Neural cell (in vitro differentiated cells): ENCODE data around the gene SGSM1. TPM values are rescaled to one million over a fixed set of nuclear protein-coding genes. Genes with fewer than 3 reads are reported as not detected.
"Not testable (repeated sequence)": the region's sequence is repeated elsewhere in the genome, so short reads cannot be mapped to it uniquely, and the experiment has no call there.

Experiments
- H2AFZ ChIP-seq: fragments of 200-600, 300-800 bp; sonication (generic), shearing (Covaris generic); 2 replicates; pipeline ENCODE4 v1.6.0; 2014; ENCODE audit warnings: low read depth, mild to moderate bottlenecking, antibody characterized with exemption, low read length, moderate library complexity
- H3F3A ChIP-seq: fragments of 200-600 bp; shearing (Covaris generic); 2 replicates; pipeline ENCODE4 v1.6.1; 2016; ENCODE audit warnings: mild to moderate bottlenecking, moderate library complexity, mixed read lengths, antibody characterized with exemption, low read length; ENCODE audit not compliant: insufficient read depth, poor library complexity, severe bottlenecking
- H3K27ac ChIP-seq: fragments of 200-600, 300-800 bp; sonication (generic), shearing (Covaris generic); 2 replicates; pipeline ENCODE4 v1.5.1; 2014; ENCODE audit warnings: mild to moderate bottlenecking, low read length, moderate library complexity
- H3K27me3 ChIP-seq: fragments of 300-800, 200-600 bp; sonication (generic), shearing (Covaris generic); 2 replicates; pipeline ENCODE4 v1.6.0; 2014; ENCODE audit warnings: mild to moderate bottlenecking, low read depth, low read length, moderate library complexity; ENCODE audit not compliant: insufficient read depth
- H3K36me3 ChIP-seq: fragments of 300-800, 200-600 bp; sonication (generic), shearing (Covaris generic); 2 replicates; pipeline ENCODE4 v1.5.1; 2014; ENCODE audit warnings: mild to moderate bottlenecking, antibody characterized with exemption, low read length, moderate library complexity; ENCODE audit not compliant: insufficient read depth
- H3K4me2 ChIP-seq: fragments of 300-800, 200-600 bp; sonication (generic), shearing (Covaris generic); 2 replicates; pipeline ENCODE4 v1.6.0; 2014; ENCODE audit warnings: mild to moderate bottlenecking, low read length
- H3K4me3 ChIP-seq: fragments of 300-800, 200-600 bp; sonication (generic), shearing (Covaris generic); 2 replicates; pipeline ENCODE4 v1.5.1; 2014; ENCODE audit warnings: mild to moderate bottlenecking, low read length, moderate library complexity
- H3K79me2 ChIP-seq: fragments of 200-600 bp; shearing (Covaris generic); replicated peaks from 2 replicates; pipeline ENCODE4 v1.6.0; 2014; ENCODE audit warnings: mild to moderate bottlenecking, low read length, moderate library complexity; ENCODE audit not compliant: insufficient read depth
- H3K9ac ChIP-seq: fragments of 300-800, 200-600 bp; sonication (generic), shearing (Covaris generic); 2 replicates; pipeline ENCODE4 v1.6.1; 2016; ENCODE audit warnings: mild to moderate bottlenecking, low read length, mixed read lengths
- H3K9me2 ChIP-seq: fragments of 200-600 bp; shearing (Covaris generic); 2 replicates; pipeline ENCODE4 v1.6.1; 2016; ENCODE audit warnings: mild to moderate bottlenecking, low read length, mixed read lengths; ENCODE audit not compliant: insufficient read depth
- H3K9me3 ChIP-seq: fragments of 200-600, 300-800 bp; sonication (generic), shearing (Covaris generic); 2 replicates; pipeline ENCODE4 v1.6.1; 2016; ENCODE audit warnings: mild to moderate bottlenecking, mixed run types, low read length, moderate library complexity, mixed read lengths
- H4K20me1 ChIP-seq: fragments of 200-600 bp; shearing (Covaris generic); 2 replicates; pipeline ENCODE4 v1.6.1; 2016; ENCODE audit warnings: mild to moderate bottlenecking, mixed run types; ENCODE audit not compliant: insufficient read depth
- EP300 ChIP-seq: fragments of 450-650 bp; conservative IDR thresholded peaks from 2 replicates; pipeline ENCODE4 v1.6.1; 2014; ENCODE audit warnings: antibody characterized with exemption, mild to moderate bottlenecking, moderate library complexity; ENCODE audit not compliant: poor library complexity, severe bottlenecking
- EZH2 ChIP-seq: fragments of 200-600, 300-800 bp; shearing (Covaris generic), sonication (generic); IDR thresholded peaks from 2 replicates; pipeline ENCODE4 v1.6.1; 2014; ENCODE audit warnings: antibody characterized with exemption, low read length, borderline replicate concordance, mild to moderate bottlenecking; ENCODE audit not compliant: insufficient read depth, poor library complexity, severe bottlenecking
- MXI1 ChIP-seq: fragments of 450-650 bp; conservative IDR thresholded peaks from 2 replicates; pipeline ENCODE4 v1.6.1; 2014; ENCODE audit warnings: antibody characterized with exemption, mild to moderate bottlenecking; ENCODE audit not compliant: poor library complexity, severe bottlenecking
- POLR2AphosphoS5 ChIP-seq: IDR thresholded peaks from 2 replicates; pipeline ENCODE4 v1.6.1; 2012
- RAD21 ChIP-seq: fragments of 450-650 bp; conservative IDR thresholded peaks from 2 replicates; pipeline ENCODE4 v1.6.1; 2014; ENCODE audit warnings: antibody characterized with exemption, mild to moderate bottlenecking, moderate library complexity
- SMC3 ChIP-seq: fragments of 450-650 bp; conservative IDR thresholded peaks from 2 replicates; pipeline ENCODE4 v1.6.1; 2014; ENCODE audit warnings: antibody characterized with exemption, mild to moderate bottlenecking, moderate library complexity; ENCODE audit not compliant: poor library complexity
- TAF1 ChIP-seq: IDR thresholded peaks from 2 replicates; pipeline ENCODE4 v1.6.1; 2012; ENCODE audit warnings: low read depth
- polyA plus RNA-seq: library from polyadenylated mRNA; depleted of rRNA; stranded (reverse); fragments of >200 nt; gene quantifications from 2 replicates; pipeline ENCODE4 v1.2.3, GENCODE V29; 2014
- TF ChIP-seq, protein P1 (sequence below): IDR thresholded peaks from 2 replicates; pipeline ENCODE4 v1.6.1; 2012; ENCODE audit warnings: borderline replicate concordance
- TF ChIP-seq, protein P2 (sequence below): fragments of 450-650 bp; IDR thresholded peaks from 2 replicates; pipeline ENCODE4 v1.5.1; 2014; ENCODE audit warnings: antibody characterized with exemption, mild to moderate bottlenecking, moderate library complexity; ENCODE audit not compliant: poor library complexity, severe bottlenecking

The SGSM1 gene
- polyA plus RNA-seq, 1 donor from 2014 or later, result 7.5 TPM

DNA sequence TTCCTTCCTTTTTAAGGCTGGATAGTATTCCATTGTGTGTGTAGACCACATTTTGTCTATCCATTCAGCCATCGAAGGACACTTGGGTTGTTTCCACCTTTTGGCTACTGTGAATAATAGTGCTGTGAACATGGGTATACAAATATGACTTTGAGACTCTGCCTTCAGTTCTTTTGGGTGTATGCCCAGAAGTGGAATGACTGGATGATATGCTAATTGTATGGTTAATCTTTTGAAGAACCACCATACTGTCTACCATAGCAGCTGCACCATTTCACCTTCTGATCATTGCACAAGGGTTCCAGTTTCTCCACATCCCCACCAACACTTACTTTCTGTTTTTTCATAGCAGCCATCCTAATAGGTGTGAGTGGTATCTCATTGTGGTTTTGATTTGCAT, 30.3 kb downstream of the SGSM1 start:
- H3K9me3 ChIP-seq, result peaks cover 7% of the 10 kb centered on the region
- no peaks in the 10 kb centered on the region for H3K9me2 ChIP-seq
- H3K27ac ChIP-seq, result no peak overlapping the region
- no peak overlapping the region for H3K4me2 ChIP-seq
- TF ChIP-seq, protein P1, sequence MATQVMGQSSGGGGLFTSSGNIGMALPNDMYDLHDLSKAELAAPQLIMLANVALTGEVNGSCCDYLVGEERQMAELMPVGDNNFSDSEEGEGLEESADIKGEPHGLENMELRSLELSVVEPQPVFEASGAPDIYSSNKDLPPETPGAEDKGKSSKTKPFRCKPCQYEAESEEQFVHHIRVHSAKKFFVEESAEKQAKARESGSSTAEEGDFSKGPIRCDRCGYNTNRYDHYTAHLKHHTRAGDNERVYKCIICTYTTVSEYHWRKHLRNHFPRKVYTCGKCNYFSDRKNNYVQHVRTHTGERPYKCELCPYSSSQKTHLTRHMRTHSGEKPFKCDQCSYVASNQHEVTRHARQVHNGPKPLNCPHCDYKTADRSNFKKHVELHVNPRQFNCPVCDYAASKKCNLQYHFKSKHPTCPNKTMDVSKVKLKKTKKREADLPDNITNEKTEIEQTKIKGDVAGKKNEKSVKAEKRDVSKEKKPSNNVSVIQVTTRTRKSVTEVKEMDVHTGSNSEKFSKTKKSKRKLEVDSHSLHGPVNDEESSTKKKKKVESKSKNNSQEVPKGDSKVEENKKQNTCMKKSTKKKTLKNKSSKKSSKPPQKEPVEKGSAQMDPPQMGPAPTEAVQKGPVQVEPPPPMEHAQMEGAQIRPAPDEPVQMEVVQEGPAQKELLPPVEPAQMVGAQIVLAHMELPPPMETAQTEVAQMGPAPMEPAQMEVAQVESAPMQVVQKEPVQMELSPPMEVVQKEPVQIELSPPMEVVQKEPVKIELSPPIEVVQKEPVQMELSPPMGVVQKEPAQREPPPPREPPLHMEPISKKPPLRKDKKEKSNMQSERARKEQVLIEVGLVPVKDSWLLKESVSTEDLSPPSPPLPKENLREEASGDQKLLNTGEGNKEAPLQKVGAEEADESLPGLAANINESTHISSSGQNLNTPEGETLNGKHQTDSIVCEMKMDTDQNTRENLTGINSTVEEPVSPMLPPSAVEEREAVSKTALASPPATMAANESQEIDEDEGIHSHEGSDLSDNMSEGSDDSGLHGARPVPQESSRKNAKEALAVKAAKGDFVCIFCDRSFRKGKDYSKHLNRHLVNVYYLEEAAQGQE, result no peak
- TF ChIP-seq RAD21 (no peak), TAF1 (no peak), EZH2 (no peak), POLR2AphosphoS5 (no peak), EP300 (no peak), SMC3 (no peak), MXI1 (no peak)
- TF ChIP-seq, protein P2, sequence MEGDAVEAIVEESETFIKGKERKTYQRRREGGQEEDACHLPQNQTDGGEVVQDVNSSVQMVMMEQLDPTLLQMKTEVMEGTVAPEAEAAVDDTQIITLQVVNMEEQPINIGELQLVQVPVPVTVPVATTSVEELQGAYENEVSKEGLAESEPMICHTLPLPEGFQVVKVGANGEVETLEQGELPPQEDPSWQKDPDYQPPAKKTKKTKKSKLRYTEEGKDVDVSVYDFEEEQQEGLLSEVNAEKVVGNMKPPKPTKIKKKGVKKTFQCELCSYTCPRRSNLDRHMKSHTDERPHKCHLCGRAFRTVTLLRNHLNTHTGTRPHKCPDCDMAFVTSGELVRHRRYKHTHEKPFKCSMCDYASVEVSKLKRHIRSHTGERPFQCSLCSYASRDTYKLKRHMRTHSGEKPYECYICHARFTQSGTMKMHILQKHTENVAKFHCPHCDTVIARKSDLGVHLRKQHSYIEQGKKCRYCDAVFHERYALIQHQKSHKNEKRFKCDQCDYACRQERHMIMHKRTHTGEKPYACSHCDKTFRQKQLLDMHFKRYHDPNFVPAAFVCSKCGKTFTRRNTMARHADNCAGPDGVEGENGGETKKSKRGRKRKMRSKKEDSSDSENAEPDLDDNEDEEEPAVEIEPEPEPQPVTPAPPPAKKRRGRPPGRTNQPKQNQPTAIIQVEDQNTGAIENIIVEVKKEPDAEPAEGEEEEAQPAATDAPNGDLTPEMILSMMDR, result no peak
- no peaks in the 10 kb centered on the region for H3K79me2 ChIP-seq
- no peak overlapping the region for H3K9ac ChIP-seq
- H2AFZ ChIP-seq, result no peak overlapping the region
- no peak overlapping the region for H3K4me3 ChIP-seq
- H3F3A ChIP-seq, result no peaks in the 10 kb centered on the region
- H4K20me1 ChIP-seq, result no peaks in the 10 kb centered on the region
- no peaks in the 10 kb centered on the region for H3K27me3 ChIP-seq
- no peaks in the 10 kb centered on the region for H3K36me3 ChIP-seq

DNA sequence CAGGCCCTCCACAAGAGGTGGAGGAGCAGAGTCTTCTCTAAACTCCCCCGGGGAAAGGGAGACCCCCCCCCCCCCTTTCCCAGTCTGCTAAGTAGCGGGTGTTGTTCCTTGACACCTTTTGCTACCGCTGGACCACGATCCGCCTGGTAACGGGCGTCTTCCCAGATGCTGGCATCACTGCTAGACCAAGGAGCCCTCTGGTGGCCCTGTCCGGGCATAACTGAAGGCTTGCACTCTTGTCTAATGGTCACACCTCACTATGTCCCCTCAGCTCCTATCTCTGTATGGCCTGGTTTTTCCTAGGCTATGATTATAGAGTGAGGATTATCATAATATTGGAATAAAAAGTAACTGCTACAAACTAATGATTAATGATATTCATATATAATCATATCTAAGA, 31.5 kb downstream of the SGSM1 start:
- not testable (repeated sequence) for H3K27ac ChIP-seq, H2AFZ ChIP-seq, H3F3A ChIP-seq, H3K79me2 ChIP-seq, H3K36me3 ChIP-seq, H3K9ac ChIP-seq, H3K9me2 ChIP-seq, H4K20me1 ChIP-seq, H3K4me2 ChIP-seq, H3K4me3 ChIP-seq, H3K9me3 ChIP-seq, H3K27me3 ChIP-seq

DNA sequence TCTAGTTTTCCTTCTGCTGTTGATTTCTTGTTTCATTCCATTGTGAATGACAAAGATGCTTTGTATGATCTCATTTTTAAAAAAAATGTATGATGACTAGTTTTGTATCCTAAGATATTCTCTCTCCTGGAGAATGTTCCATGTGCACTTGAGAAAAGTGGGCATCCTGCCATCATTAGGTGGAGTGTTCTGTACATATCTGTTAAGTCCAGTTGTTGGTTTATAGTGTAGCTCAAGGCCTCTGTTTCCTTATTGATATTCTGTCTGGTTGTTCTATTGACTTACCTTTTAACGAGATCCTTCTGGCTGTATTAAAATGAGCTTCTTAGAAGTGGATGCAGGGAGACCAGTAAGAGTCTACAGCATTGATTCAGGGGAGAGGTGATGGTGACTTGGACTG, 35.2 kb downstream of the SGSM1 start:
- H3K27ac ChIP-seq, result no peak overlapping the region
- no peaks in the 10 kb centered on the region for H4K20me1 ChIP-seq
- no peak overlapping the region for H3K4me3 ChIP-seq
- no peaks in the 10 kb centered on the region for H3K9me2 ChIP-seq
- no peaks in the 10 kb centered on the region for H3F3A ChIP-seq
- TF ChIP-seq, protein P2, result no peak
- TF ChIP-seq RAD21 (no peak), EZH2 (no peak)
- no peaks in the 10 kb centered on the region for H3K27me3 ChIP-seq
- H3K9ac ChIP-seq, result no peak overlapping the region
- H3K4me2 ChIP-seq, result no peak overlapping the region
- peaks cover 7% of the 10 kb centered on the region for H3K9me3 ChIP-seq
- no peak overlapping the region for H2AFZ ChIP-seq
- H3K36me3 ChIP-seq, result no peaks in the 10 kb centered on the region
- no peaks in the 10 kb centered on the region for H3K79me2 ChIP-seq
